ENCODE measurements around the gene WNT3. TPM values are rescaled to one million over a fixed set of nuclear protein-coding genes. Genes with fewer than 3 reads are reported as not detected.

Gene WNT3
- total RNA-seq, 1 experiment from 2014 or later = 11.9 TPM

- DNase-seq = no peak
- H3K36me3 ChIP-seq = no peaks in the 10 kb centered on the region
- H3K9me3 ChIP-seq (replicated peaks) = no peaks in the 10 kb centered on the region
- no peak overlapping the region for H3K27ac ChIP-seq
- H3K4me3 ChIP-seq = no peak overlapping the region
- H3K27me3 ChIP-seq = no peaks in the 10 kb centered on the region
- H3K4me1 ChIP-seq = no peaks in the 10 kb centered on the region
These were observed 7.6 kb upstream of the WNT3 start for GRCh38 chr17:46826116-46826515.

- Histone ChIP-seq H3K4me3 (no peak overlapping the region), H3K27me3 (no peaks in the 10 kb centered on the region), H3K36me3 (no peaks in the 10 kb centered on the region), H3K27ac (no peak overlapping the region), H3K4me1 (no peaks in the 10 kb centered on the region), H3K9me3 (replicated peaks) (no peaks in the 10 kb centered on the region)
- no peak for DNase-seq
These were observed 5.2 kb upstream of the WNT3 start for GRCh38 chr17:46823657-46824056.

- no peaks in the 10 kb centered on the region for H3K27me3 ChIP-seq
- H3K4me1 ChIP-seq = no peaks in the 10 kb centered on the region
- H3K36me3 ChIP-seq = no peaks in the 10 kb centered on the region
- no peak overlapping the region for H3K4me3 ChIP-seq
- H3K9me3 ChIP-seq (replicated peaks) = no peaks in the 10 kb centered on the region
- DNase-seq = no peak
- no peak overlapping the region for H3K27ac ChIP-seq
These were observed 4.0 kb upstream of the WNT3 start for GRCh38 chr17:46822388-46822921.

- no peak for DNase-seq
- H3K4me1 ChIP-seq = no peaks in the 10 kb centered on the region
- H3K36me3 ChIP-seq = no peaks in the 10 kb centered on the region
- H3K9me3 ChIP-seq (replicated peaks) = no peaks in the 10 kb centered on the region
- 0 out of 2 replicates have a peak, but pooled peaks cover 2% of the 10 kb centered on the region for H3K27me3 ChIP-seq
- H3K4me3 ChIP-seq = no peak overlapping the region
- H3K27ac ChIP-seq = no peak overlapping the region
These were observed 3.2 kb upstream of the WNT3 start for GRCh38 chr17:46821482-46822387.

- H3K9me3 ChIP-seq (replicated peaks) = no peaks in the 10 kb centered on the region
- DNase-seq = no peak
- H3K36me3 ChIP-seq = no peaks in the 10 kb centered on the region
- no peak overlapping the region for H3K27ac ChIP-seq
- H3K4me1 ChIP-seq = no peaks in the 10 kb centered on the region
- no peak overlapping the region for H3K4me3 ChIP-seq
- H3K27me3 ChIP-seq = 0 out of 2 replicates have a peak, but pooled peaks cover 2% of the 10 kb centered on the region
These were observed 2.3 kb upstream of the WNT3 start for GRCh38 chr17:46820592-46821450.

GRCh38 chr17:46819906-46820351 is 1.4 kb upstream of the WNT3 start:
- Histone ChIP-seq H3K27ac (no peak overlapping the region), H3K27me3 (0 out of 2 replicates have a peak, but pooled peaks cover 2% of the 10 kb centered on the region), H3K4me1 (no peaks in the 10 kb centered on the region), H3K36me3 (no peaks in the 10 kb centered on the region), H3K9me3 (replicated peaks) (no peaks in the 10 kb centered on the region), H3K4me3 (no peak overlapping the region)
- DNase-seq = no peak

- H3K4me3 ChIP-seq = no peak overlapping the region
These were observed 702 bp upstream of the WNT3 start for GRCh38 chr17:46818929-46819859.

GRCh38 chr17:46817901-46818209 is 637 bp downstream of the WNT3 start:
- no peaks in the 10 kb centered on the region for H3K9me3 ChIP-seq (replicated peaks)
- no peak overlapping the region for H3K27ac ChIP-seq
- H3K27me3 ChIP-seq = 0 out of 2 replicates have a peak, but pooled peaks cover 2% of the 10 kb centered on the region
- no peaks in the 10 kb centered on the region for H3K4me1 ChIP-seq
- no peaks in the 10 kb centered on the region for H3K36me3 ChIP-seq
- H3K4me3 ChIP-seq = no peak overlapping the region
- DNase-seq = no peak

More at GRCh38 chr17:46818929-46819859, 702 bp upstream of the WNT3 start:
- 0 out of 2 replicates have a peak, but pooled peaks cover 2% of the 10 kb centered on the region for H3K27me3 ChIP-seq
- no peaks in the 10 kb centered on the region for H3K36me3 ChIP-seq
- DNase-seq = no peak
- H3K9me3 ChIP-seq (replicated peaks) = no peaks in the 10 kb centered on the region
- H3K27ac ChIP-seq = no peak overlapping the region
- no peaks in the 10 kb centered on the region for H3K4me1 ChIP-seq

GRCh38 chr17:46817151-46817900 is 1.2 kb downstream of the WNT3 start:
- 0 out of 2 replicates have a peak, but pooled peaks cover 2% of the 10 kb centered on the region for H3K27me3 ChIP-seq
- no peaks in the 10 kb centered on the region for H3K36me3 ChIP-seq
- no peaks in the 10 kb centered on the region for H3K4me1 ChIP-seq
- H3K4me3 ChIP-seq = no peak overlapping the region
- no peak overlapping the region for H3K27ac ChIP-seq
- H3K9me3 ChIP-seq (replicated peaks) = no peaks in the 10 kb centered on the region
- DNase-seq = no peak

- peaks cover 2% of the 10 kb centered on the region; the same call in 1 of the 2 replicates for H3K27me3 ChIP-seq
- no peak overlapping the region for H3K27ac ChIP-seq
- no peak for DNase-seq
- H3K36me3 ChIP-seq = no peaks in the 10 kb centered on the region
- no peak overlapping the region for H3K4me3 ChIP-seq
- no peaks in the 10 kb centered on the region for H3K9me3 ChIP-seq (replicated peaks)
- no peaks in the 10 kb centered on the region for H3K4me1 ChIP-seq
These were observed 2.8 kb downstream of the WNT3 start for GRCh38 chr17:46815474-46816353.

GRCh38 chr17:46814446-46814845 is 4.0 kb downstream of the WNT3 start:
- DNase-seq = no peak
- H3K27me3 ChIP-seq = peaks cover 8% of the 10 kb centered on the region; the same call in 1 of the 2 replicates
- no peak overlapping the region for H3K27ac ChIP-seq
- H3K9me3 ChIP-seq (replicated peaks) = no peaks in the 10 kb centered on the region
- H3K36me3 ChIP-seq = no peaks in the 10 kb centered on the region
- no peak overlapping the region for H3K4me3 ChIP-seq
- H3K4me1 ChIP-seq = no peaks in the 10 kb centered on the region

GRCh38 chr17:46813920-46814319 is 4.6 kb downstream of the WNT3 start:
- Histone ChIP-seq H3K36me3 (no peaks in the 10 kb centered on the region), H3K27me3 (peaks cover 8% of the 10 kb centered on the region; the same call in 1 of the 2 replicates), H3K9me3 (replicated peaks) (no peaks in the 10 kb centered on the region), H3K4me3 (no peak overlapping the region), H3K4me1 (no peaks in the 10 kb centered on the region), H3K27ac (no peak overlapping the region)
- no peak for DNase-seq
